Liver (tissue), 9 donors: ENCODE data around the gene EXT2. TPM values are rescaled to one million over a fixed set of nuclear protein-coding genes. Genes with fewer than 3 reads are reported as not detected.

ENCODE experiments used
- DNase-seq: peaks from one replicate; pipeline ENCODE4 v3.0.0-alpha.2; 2017; ENCODE audit warnings: low spot score
- H3K27ac ChIP-seq, 2 donors: one replicate each; pipeline ENCODE4 v1.7.0; 2013; ENCODE audit warnings: inconsistent platforms in 2 of 2, low read length in 2 of 2, control low read depth in 1 of 2, low read depth in 1 of 2, mild to moderate bottlenecking in 1 of 2
- H3K27me3 ChIP-seq, 4 donors: one replicate each; pipeline versions ENCODE4 v1.6.1 to v1.7.0; 2013; ENCODE audit warnings: low read length in 3 of 4, inconsistent platforms in 1 of 4, mild to moderate bottlenecking in 1 of 4, moderate library complexity in 1 of 4; ENCODE audit not compliant: control insufficient read depth in 4 of 4, insufficient read depth in 4 of 4
- H3K36me3 ChIP-seq, 4 donors: one replicate each; pipeline versions ENCODE4 v1.6.1 to v1.7.0; 2013; ENCODE audit warnings: low read length in 3 of 4, mild to moderate bottlenecking in 3 of 4, low read depth in 1 of 4, moderate library complexity in 1 of 4; ENCODE audit not compliant: control insufficient read depth in 4 of 4, insufficient read depth in 3 of 4
- H3K4me1 ChIP-seq, 4 donors: one replicate each; pipeline versions ENCODE4 v1.6.1 to v1.7.0; 2013; ENCODE audit warnings: low read length in 3 of 4, mild to moderate bottlenecking in 3 of 4, moderate library complexity in 1 of 4; ENCODE audit not compliant: control insufficient read depth in 4 of 4, insufficient read depth in 4 of 4
- H3K4me3 ChIP-seq, 3 donors: one replicate each; pipeline versions ENCODE4 v1.6.1 to v1.7.0; 2013; ENCODE audit warnings: low read length in 3 of 3, control low read depth in 1 of 3, low read depth in 1 of 3, mild to moderate bottlenecking in 1 of 3
- H3K9ac ChIP-seq, 2 donors: one replicate each; pipeline ENCODE4 v1.7.0; 2013; ENCODE audit warnings: low read length in 2 of 2, mild to moderate bottlenecking in 2 of 2, moderate library complexity in 2 of 2, control low read depth in 1 of 2, low read depth in 1 of 2
- H3K9me3 ChIP-seq, 4 donors: one replicate each; pipeline versions ENCODE4 v1.6.1 to v1.7.0; 2013; ENCODE audit warnings: low read length in 3 of 4; ENCODE audit not compliant: control insufficient read depth in 4 of 4
- EGR1 ChIP-seq, 2 donors: IDR thresholded peaks; 2 replicates each; pipeline ENCODE4 v1.6.1; 2016 to 2018; ENCODE audit warnings: antibody characterized with exemption in 2 of 2, low read depth in 2 of 2
- FOXA1 ChIP-seq: IDR thresholded peaks from 2 replicates; pipeline ENCODE4 v1.6.1; 2016; ENCODE audit warnings: antibody characterized with exemption
- FOXA2 ChIP-seq: IDR thresholded peaks from 2 replicates; pipeline ENCODE4 v1.6.1; 2016; ENCODE audit warnings: antibody characterized with exemption
- GABPA ChIP-seq, 2 donors: IDR thresholded peaks in 1 of 2; conservative IDR thresholded peaks in 1 of 2; 2 replicates each; pipeline ENCODE4 v1.6.1; 2016; ENCODE audit warnings: antibody characterized with exemption in 2 of 2, mild to moderate bottlenecking in 1 of 2, moderate library complexity in 1 of 2
- HNF4A ChIP-seq, 2 donors: conservative IDR thresholded peaks; 2 replicates each; pipeline ENCODE4 v1.6.1; 2016; ENCODE audit warnings: antibody characterized with exemption in 2 of 2, mild to moderate bottlenecking in 2 of 2
- HNF4G ChIP-seq: IDR thresholded peaks from 2 replicates; pipeline ENCODE4 v1.6.1; 2016; ENCODE audit warnings: antibody characterized with exemption
- RAD21 ChIP-seq, 2 donors: IDR thresholded peaks; 2 replicates each; pipeline ENCODE4 v1.6.1; 2016; ENCODE audit warnings: antibody characterized with exemption in 2 of 2, mild to moderate bottlenecking in 2 of 2
- REST ChIP-seq: IDR thresholded peaks from 2 replicates; pipeline ENCODE4 v1.6.1; 2016; ENCODE audit warnings: antibody characterized with exemption, mild to moderate bottlenecking
- RXRA ChIP-seq, 2 donors: IDR thresholded peaks; 2 replicates each; pipeline ENCODE4 v1.6.1; 2017 to 2018; ENCODE audit warnings: antibody characterized with exemption in 2 of 2, mild to moderate bottlenecking in 1 of 2
- YY1 ChIP-seq: IDR thresholded peaks from 2 replicates; pipeline ENCODE4 v1.6.1; 2016; ENCODE audit warnings: antibody characterized with exemption, mild to moderate bottlenecking
- ZBTB33 ChIP-seq: IDR thresholded peaks from 2 replicates; pipeline ENCODE4 v1.6.1; 2016; ENCODE audit warnings: antibody characterized with exemption
- WGBS: extraction: QIAGEN DNeasy Blood & Tissue Kit; methylation state at CpG from one replicate; pipeline ENCODE4 v1.1.7; 2013; 5-methylcytosine and 5-hydroxymethylcytosine counted together
- polyA plus RNA-seq, 2 donors: library from polyadenylated mRNA; stranded (reverse) in 1 of 2; unstranded in 1 of 2; fragments of 200-250 nt in 1 of 2; fragments of >200 nt in 1 of 2; fragmentation: Nextera tagmentation in 1 of 2; extraction: Ambion mirVana in 1 of 2; gene quantifications; one replicate each; pipeline versions ENCODE4 v1.2.1 to v1.2.3, GENCODE V29; 2013 to 2015
- total RNA-seq, 2 donors: library from RNA; depleted of rRNA; stranded (reverse); fragments of >200 nt; gene quantifications; one replicate each; pipeline ENCODE4 v1.2.3, GENCODE V29; 2014
- TF ChIP-seq, protein P1 (sequence below): fragments of 150-350 bp; IDR thresholded peaks from 2 replicates; pipeline ENCODE4 v1.5.1; 2017; ENCODE audit warnings: improper control_type of control experiment, low read depth, low read length; ENCODE audit not compliant: missing input control
- TF ChIP-seq, protein P2 (sequence below): IDR thresholded peaks from 2 replicates; pipeline ENCODE4 v1.6.1; 2016; ENCODE audit warnings: antibody characterized with exemption
- donor health status: healthy.
- donor health status: healthy.
- donor health status: healthy.
- donor health status: healthy.
- donor health status: healthy.

The EXT2 gene
- total and polyA plus RNA-seq, 4 donors = 8.4 to 36.1 (median 29.8) TPM

GRCh38 chr11:44186321-44186930, 90.9 kb downstream of the EXT2 start:
- Histone ChIP-seq H3K36me3 (peaks cover 0 to 8% (median 0%) of the 10 kb centered on the region in 4 donors), H3K4me3 (no peak overlapping the region), H3K4me1 (peaks cover 0 to 4% (median 0%) of the 10 kb centered on the region in 4 donors), H3K27ac (no peak overlapping the region), H3K27me3 (no peaks in the 10 kb centered on the region), H3K9me3 (peaks cover 5 to 16% (median 14%) of the 10 kb centered on the region in 4 donors), H3K9ac (no peak overlapping the region)
- TF ChIP-seq YY1 = no peak
- TF ChIP-seq HNF4G = no peak
- no peak for TF ChIP-seq GABPA (IDR thresholded peaks at IDR 0.05 in 1 of 2, conservative IDR thresholded peaks at IDR 0.05 in 1 of 2)
- TF ChIP-seq, protein P1, sequence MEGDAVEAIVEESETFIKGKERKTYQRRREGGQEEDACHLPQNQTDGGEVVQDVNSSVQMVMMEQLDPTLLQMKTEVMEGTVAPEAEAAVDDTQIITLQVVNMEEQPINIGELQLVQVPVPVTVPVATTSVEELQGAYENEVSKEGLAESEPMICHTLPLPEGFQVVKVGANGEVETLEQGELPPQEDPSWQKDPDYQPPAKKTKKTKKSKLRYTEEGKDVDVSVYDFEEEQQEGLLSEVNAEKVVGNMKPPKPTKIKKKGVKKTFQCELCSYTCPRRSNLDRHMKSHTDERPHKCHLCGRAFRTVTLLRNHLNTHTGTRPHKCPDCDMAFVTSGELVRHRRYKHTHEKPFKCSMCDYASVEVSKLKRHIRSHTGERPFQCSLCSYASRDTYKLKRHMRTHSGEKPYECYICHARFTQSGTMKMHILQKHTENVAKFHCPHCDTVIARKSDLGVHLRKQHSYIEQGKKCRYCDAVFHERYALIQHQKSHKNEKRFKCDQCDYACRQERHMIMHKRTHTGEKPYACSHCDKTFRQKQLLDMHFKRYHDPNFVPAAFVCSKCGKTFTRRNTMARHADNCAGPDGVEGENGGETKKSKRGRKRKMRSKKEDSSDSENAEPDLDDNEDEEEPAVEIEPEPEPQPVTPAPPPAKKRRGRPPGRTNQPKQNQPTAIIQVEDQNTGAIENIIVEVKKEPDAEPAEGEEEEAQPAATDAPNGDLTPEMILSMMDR = no peak
- no peak for TF ChIP-seq RAD21 (IDR thresholded peaks at IDR 0.05)
- TF ChIP-seq, protein P2, sequence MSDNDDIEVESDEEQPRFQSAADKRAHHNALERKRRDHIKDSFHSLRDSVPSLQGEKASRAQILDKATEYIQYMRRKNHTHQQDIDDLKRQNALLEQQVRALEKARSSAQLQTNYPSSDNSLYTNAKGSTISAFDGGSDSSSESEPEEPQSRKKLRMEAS = no peak
- TF ChIP-seq REST = no peak
- no peak for TF ChIP-seq FOXA1
- no peak for TF ChIP-seq RXRA (IDR thresholded peaks at IDR 0.05)
- TF ChIP-seq HNF4A (conservative IDR thresholded peaks at IDR 0.05) = no peak
- no peak for TF ChIP-seq FOXA2
- WGBS = 93% methylated on average over 2 of the region's 2 CpGs
- no peak for DNase-seq

DNA sequence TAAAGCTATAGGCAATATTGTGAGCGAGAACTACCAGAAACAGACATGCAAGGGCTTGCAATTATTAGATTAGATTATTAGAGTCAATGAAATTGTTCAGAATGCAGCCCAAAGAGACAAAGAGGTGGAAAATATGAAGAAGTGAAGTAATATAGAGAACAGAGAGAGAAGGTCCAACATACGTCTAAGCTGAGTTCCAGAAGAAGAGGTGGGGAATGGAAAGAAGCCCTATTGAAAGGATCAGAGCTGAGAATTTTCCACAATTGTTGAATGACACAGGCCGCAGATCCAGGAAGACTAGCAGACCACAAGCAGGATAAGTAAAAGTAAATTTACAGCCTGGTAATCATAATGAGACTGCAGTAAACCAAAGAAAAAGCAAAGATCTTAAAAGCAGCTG, 93.2 kb downstream of the EXT2 start:
- no peak overlapping the region for H3K9ac ChIP-seq
- DNase-seq = no peak
- WGBS = 98% methylated on average over 3 of the region's 3 CpGs
- H3K4me1 ChIP-seq = peaks cover 0 to 4% (median 0%) of the 10 kb centered on the region in 4 donors
- no peak overlapping the region for H3K27ac ChIP-seq
- H3K9me3 ChIP-seq = peaks cover 5 to 16% (median 14%) of the 10 kb centered on the region in 4 donors
- no peaks in the 10 kb centered on the region for H3K27me3 ChIP-seq
- TF ChIP-seq ZBTB33 (no peak), EGR1 (IDR thresholded peaks at IDR 0.05; ENCODE audit: low read depth in 2 of 2) (no peak), HNF4G (no peak), HNF4A (conservative IDR thresholded peaks at IDR 0.05) (no peak)
- H3K4me3 ChIP-seq = no peak overlapping the region
- peaks cover 0 to 8% (median 0%) of the 10 kb centered on the region in 4 donors for H3K36me3 ChIP-seq
